ENCODE measurements around the gene HLA-DPA1. TPM values are rescaled to one million over a fixed set of nuclear protein-coding genes. Genes with fewer than 3 reads are reported as not detected.
A peak's percentile ranks its signal among the peaks of the same experiment; 100 is the strongest.

HLA-DPA1 gene
- total and polyA plus RNA-seq, 4 donors, result 18.6 to 203 (median 98.3) TPM

DNA sequence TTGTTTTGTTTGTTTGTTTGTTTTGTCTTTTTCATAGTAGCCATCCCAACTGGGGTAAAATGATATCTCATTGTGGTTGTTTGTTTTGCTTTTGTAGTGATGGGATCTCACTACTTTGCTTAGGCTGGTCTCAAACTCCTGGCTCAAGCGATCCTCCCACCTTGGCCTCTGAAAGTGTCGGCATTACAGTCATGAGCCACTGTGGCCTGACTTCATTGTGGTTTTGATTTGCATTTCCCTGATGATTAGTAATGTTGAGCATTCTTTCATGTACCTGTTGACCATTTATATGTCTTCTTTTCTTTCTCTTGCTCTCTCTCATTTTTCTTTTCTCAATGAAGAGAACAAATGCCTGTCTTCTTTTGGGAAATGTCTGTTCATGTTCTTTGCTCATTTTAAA, 33.3 kb downstream of the HLA-DPA1 start:
- DNase-seq (no peak), ATAC-seq (ENCODE audit: low FRiP score) (no peak)
- Histone ChIP-seq H3K4me1 (ENCODE audit: control insufficient read depth in 1 of 2, insufficient read depth in 2 of 2, low read length in 2 of 2) (no peaks in the 10 kb centered on the region), H3K27me3 (ENCODE audit: control insufficient read depth in 1 of 2, insufficient read depth in 2 of 2, low read length in 1 of 2) (no peaks in the 10 kb centered on the region), H3K9me3 (ENCODE audit: control insufficient read depth, low read length) (peaks cover 1% of the 10 kb centered on the region), H3K4me3 (ENCODE audit: low read length in 2 of 2) (no peak overlapping the region), H3K36me3 (ENCODE audit: control insufficient read depth in 1 of 2, insufficient read depth in 2 of 2, low read length in 1 of 2) (no peaks in the 10 kb centered on the region), H3K27ac (ENCODE audit: low read depth in 1 of 2, low read length in 2 of 2) (no peak overlapping the region)
- intact Hi-C loops (cut with DNase I), result no loop called here
- 91 to 95% methylated on average over 2 of the region's 2 CpGs for WGBS, 2 donors

DNA sequence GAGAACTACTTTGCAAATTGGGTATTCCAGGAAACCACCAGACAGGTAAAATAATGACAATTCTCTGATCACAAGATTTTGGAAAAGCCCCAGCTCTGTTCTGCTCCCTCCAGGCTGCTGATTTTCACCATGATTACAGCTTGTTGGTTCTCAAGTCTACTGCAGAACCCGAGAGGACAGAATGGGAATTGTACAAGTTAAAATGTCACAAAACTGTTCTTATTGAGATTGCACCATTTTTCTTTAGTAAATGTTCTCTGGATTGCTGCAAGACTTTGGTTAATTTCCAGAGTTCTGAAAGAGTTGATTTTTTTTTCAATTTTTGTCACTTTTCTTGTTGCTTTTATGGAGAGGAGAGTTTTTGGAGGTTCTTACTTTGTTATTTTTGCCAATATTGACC, 36.9 kb downstream of the HLA-DPA1 start:
- DNase-seq (no peak), ATAC-seq (ENCODE audit: low FRiP score) (no peak)
- H3K27ac ChIP-seq (ENCODE audit: low read depth in 1 of 2, low read length in 2 of 2), result no peak overlapping the region
- no peak overlapping the region for H3K4me3 ChIP-seq (ENCODE audit: low read length in 2 of 2)
- H3K36me3 ChIP-seq (ENCODE audit: control insufficient read depth in 1 of 2, insufficient read depth in 2 of 2, low read length in 1 of 2), result no peaks in the 10 kb centered on the region
- WGBS, 2 donors, result 48 to 61% methylated on average over 1 of the region's 1 CpG
- H3K27me3 ChIP-seq (ENCODE audit: control insufficient read depth in 1 of 2, insufficient read depth in 2 of 2, low read length in 1 of 2), result no peaks in the 10 kb centered on the region
- no peaks in the 10 kb centered on the region for H3K4me1 ChIP-seq (ENCODE audit: control insufficient read depth in 1 of 2, insufficient read depth in 2 of 2, low read length in 2 of 2)
- peaks cover 1% of the 10 kb centered on the region for H3K9me3 ChIP-seq (ENCODE audit: control insufficient read depth, low read length)
- intact Hi-C loops (cut with DNase I), result no loop called here

DNA sequence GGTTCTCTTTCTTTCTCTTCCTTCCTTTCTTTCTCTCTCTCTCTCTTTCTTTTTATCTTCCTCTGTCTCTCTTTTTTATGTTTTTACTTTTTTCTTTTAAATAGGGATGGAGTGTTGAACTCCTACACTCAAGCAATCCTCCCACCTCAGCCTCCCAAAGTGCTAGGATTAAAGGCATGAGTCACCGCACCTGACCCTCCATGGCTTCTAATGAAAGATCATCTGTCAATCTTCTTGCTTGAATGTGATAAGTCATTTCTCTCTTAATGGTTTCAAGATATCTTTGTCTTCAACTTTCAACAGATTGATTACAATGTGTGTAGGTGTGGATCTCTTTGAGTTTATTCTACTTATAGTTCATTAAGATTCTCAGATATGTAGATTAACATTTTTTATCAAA, 38.9 kb downstream of the HLA-DPA1 start:
- 92 to 93% methylated on average over 1 of the region's 1 CpG for WGBS, 2 donors
- Histone ChIP-seq H3K27ac (ENCODE audit: low read depth in 1 of 2, low read length in 2 of 2) (no peak overlapping the region), H3K4me3 (ENCODE audit: low read length in 2 of 2) (no peak overlapping the region), H3K4me1 (ENCODE audit: control insufficient read depth in 1 of 2, insufficient read depth in 2 of 2, low read length in 2 of 2) (no peaks in the 10 kb centered on the region), H3K27me3 (ENCODE audit: control insufficient read depth in 1 of 2, insufficient read depth in 2 of 2, low read length in 1 of 2) (no peaks in the 10 kb centered on the region), H3K36me3 (ENCODE audit: control insufficient read depth in 1 of 2, insufficient read depth in 2 of 2, low read length in 1 of 2) (no peaks in the 10 kb centered on the region), H3K9me3 (ENCODE audit: control insufficient read depth, low read length) (peaks cover 1% of the 10 kb centered on the region)
- intact Hi-C loops (cut with DNase I), result no loop called here
- DNase-seq (no peak), ATAC-seq (ENCODE audit: low FRiP score) (no peak)

DNA sequence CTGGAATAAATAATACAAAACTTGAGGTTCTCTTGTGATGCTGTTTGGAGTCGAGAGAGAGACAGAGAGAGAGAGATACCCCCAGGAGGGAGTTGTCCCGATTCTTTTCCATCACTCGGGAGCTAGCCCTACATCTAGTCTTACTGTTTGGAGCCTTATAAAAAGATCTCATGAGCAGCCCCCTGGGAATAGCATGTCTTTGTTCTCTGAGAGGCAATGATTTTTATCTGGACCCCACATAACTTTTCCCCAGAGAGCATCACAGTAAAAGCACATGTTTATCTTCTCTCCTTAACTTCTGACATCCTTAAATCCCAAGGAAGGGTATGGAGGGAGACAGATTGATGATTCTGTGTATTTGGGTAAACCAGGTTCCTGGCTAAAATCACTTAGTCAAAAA, 43.2 kb downstream of the HLA-DPA1 start:
- WGBS, 2 donors, result 39 to 74% methylated on average over 3 of the region's 3 CpGs
- no peaks in the 10 kb centered on the region for H3K36me3 ChIP-seq (ENCODE audit: control insufficient read depth in 1 of 2, insufficient read depth in 2 of 2, low read length in 1 of 2)
- DNase-seq (no peak), ATAC-seq (ENCODE audit: low FRiP score) (no peak)
- H3K4me3 ChIP-seq (ENCODE audit: low read length in 2 of 2), result no peak overlapping the region
- no peaks in the 10 kb centered on the region for H3K9me3 ChIP-seq (ENCODE audit: control insufficient read depth, low read length)
- H3K4me1 ChIP-seq (ENCODE audit: control insufficient read depth in 1 of 2, insufficient read depth in 2 of 2, low read length in 2 of 2), result no peaks in the 10 kb centered on the region
- H3K27ac ChIP-seq (ENCODE audit: low read depth in 1 of 2, low read length in 2 of 2), result no peak overlapping the region
- H3K27me3 ChIP-seq (ENCODE audit: control insufficient read depth in 1 of 2, insufficient read depth in 2 of 2, low read length in 1 of 2), result no peaks in the 10 kb centered on the region
- intact Hi-C loops (cut with DNase I), result no loop called here

DNA sequence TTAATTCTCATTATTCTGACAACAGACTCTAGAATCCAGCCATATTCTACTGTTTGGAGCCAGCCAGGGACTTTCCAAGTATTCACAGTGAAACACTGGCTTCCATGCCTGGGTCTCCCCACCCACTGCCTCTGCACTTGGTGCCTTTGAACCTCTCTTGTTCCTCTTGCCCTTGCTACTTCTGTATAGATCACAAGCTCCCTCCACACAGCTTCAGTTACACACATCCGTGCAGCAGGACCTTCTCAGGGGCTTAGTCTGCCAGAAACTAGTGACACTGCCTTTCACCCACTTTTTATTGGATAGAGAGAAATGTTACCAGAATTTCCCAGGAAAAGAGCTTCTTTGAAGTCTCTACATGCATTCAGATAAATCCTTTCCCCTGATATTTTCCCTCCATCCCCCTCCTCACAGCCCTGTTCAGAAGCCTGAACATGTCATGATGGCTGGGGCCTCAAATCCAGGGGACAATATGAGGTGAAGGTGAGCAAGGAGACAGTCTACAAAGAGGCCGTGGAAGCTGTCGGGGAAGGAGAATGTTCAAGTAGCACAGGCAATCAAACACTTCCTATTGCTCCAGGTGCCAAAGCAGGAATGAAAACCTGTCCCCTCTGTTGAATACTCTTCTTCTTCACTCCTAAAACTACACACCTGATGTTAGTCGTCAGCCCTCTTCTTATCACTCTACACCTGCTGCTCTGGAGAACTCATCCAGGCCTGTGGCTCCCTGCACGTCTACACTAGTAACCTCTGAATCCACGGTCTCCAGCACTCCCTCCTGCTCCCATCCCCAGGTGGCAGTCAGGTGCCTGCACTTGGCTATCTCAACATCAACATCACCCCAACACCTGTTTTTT, 43.9 kb downstream of the HLA-DPA1 start:
- Histone ChIP-seq H3K4me3 (ENCODE audit: low read length in 2 of 2) (no peak overlapping the region), H3K27me3 (ENCODE audit: control insufficient read depth in 1 of 2, insufficient read depth in 2 of 2, low read length in 1 of 2) (no peaks in the 10 kb centered on the region), H3K36me3 (ENCODE audit: control insufficient read depth in 1 of 2, insufficient read depth in 2 of 2, low read length in 1 of 2) (no peaks in the 10 kb centered on the region), H3K27ac (ENCODE audit: low read depth in 1 of 2, low read length in 2 of 2) (no peak overlapping the region), H3K4me1 (ENCODE audit: control insufficient read depth in 1 of 2, insufficient read depth in 2 of 2, low read length in 2 of 2) (no peaks in the 10 kb centered on the region), H3K9me3 (ENCODE audit: control insufficient read depth, low read length) (no peaks in the 10 kb centered on the region)
- 57 to 61% methylated on average over 6 of the region's 6 CpGs for WGBS, 2 donors
- DNase-seq (peak in 1 of 2 donors; percentile 70), ATAC-seq (ENCODE audit: low FRiP score) (peak; percentile 76)
- intact Hi-C loops (cut with DNase I), result no loop called here

DNA sequence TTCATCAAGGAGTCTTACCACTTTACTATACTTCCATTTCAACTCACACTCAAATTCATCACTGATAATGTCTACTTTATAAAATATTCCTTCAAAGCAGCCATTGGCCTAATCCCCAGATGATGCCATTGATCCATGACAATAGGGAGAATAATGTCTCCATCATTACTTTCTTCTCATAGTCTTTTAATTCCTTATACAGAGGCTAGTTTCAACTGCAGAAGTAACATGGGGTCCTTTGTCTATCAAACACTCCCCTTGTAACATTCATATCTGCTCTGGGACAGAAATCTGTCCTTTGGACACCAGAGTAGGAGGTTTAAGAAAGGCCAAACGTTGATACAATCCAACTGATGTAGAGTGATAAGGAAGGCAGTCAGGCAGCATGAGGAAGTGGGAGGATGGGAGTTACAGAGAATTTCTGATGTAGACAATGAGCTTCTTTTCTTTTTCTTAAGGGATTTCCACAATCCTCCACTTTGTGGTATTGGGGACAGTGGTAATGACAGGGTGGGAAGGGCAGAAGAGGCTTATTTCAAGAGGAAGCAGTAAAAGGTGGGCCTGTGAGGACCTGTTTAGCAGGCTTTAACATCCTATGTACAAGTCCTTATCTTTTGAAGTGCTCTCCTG, 45.1 kb downstream of the HLA-DPA1 start:
- intact Hi-C loops (cut with DNase I), result no loop called here
- no peak for ATAC-seq (ENCODE audit: low FRiP score)

DNA sequence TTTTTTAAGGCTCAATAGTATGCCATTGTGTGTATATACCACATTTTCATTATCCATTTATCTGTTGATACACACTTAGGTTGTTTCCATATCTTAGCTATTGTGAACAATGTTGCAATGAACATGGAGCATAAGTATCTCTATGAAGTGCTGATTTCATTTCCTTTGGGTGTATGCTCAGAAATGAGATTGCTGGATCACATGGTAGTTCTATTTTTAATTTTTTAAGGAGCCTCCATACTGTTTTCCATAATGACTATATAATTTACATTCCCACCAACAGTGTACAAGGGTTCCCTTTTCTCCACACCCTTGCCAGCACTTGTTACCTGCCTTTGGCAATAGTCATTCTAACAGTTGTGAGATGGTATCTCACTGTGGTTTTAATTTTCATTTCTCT, 48.9 kb downstream of the HLA-DPA1 start:
- H3K27ac ChIP-seq (ENCODE audit: low read depth in 1 of 2, low read length in 2 of 2), result no peak overlapping the region
- intact Hi-C loops (cut with DNase I), result no loop called here
- no peak overlapping the region for H3K4me3 ChIP-seq (ENCODE audit: low read length in 2 of 2)
- H3K4me1 ChIP-seq (ENCODE audit: control insufficient read depth in 1 of 2, insufficient read depth in 2 of 2, low read length in 2 of 2), result no peaks in the 10 kb centered on the region
- H3K27me3 ChIP-seq (ENCODE audit: control insufficient read depth in 1 of 2, insufficient read depth in 2 of 2, low read length in 1 of 2), result no peaks in the 10 kb centered on the region
- no peaks in the 10 kb centered on the region for H3K36me3 ChIP-seq (ENCODE audit: control insufficient read depth in 1 of 2, insufficient read depth in 2 of 2, low read length in 1 of 2)
- H3K9me3 ChIP-seq (ENCODE audit: control insufficient read depth, low read length), result no peaks in the 10 kb centered on the region
- ATAC-seq (ENCODE audit: low FRiP score) (no peak), DNase-seq (no peak)

More for the DNA sequence above, 45.1 kb downstream of the HLA-DPA1 start:
- Histone ChIP-seq H3K4me3 (ENCODE audit: low read length in 2 of 2) (no peak overlapping the region), H3K9me3 (ENCODE audit: control insufficient read depth, low read length) (no peaks in the 10 kb centered on the region), H3K27me3 (ENCODE audit: control insufficient read depth in 1 of 2, insufficient read depth in 2 of 2, low read length in 1 of 2) (no peaks in the 10 kb centered on the region), H3K4me1 (ENCODE audit: control insufficient read depth in 1 of 2, insufficient read depth in 2 of 2, low read length in 2 of 2) (no peaks in the 10 kb centered on the region), H3K36me3 (ENCODE audit: control insufficient read depth in 1 of 2, insufficient read depth in 2 of 2, low read length in 1 of 2) (no peaks in the 10 kb centered on the region), H3K27ac (ENCODE audit: low read depth in 1 of 2, low read length in 2 of 2) (no peak overlapping the region)
- WGBS, 2 donors, result 16 to 27% methylated on average over 1 of the region's 1 CpG
- DNase-seq, result no peak

DNA sequence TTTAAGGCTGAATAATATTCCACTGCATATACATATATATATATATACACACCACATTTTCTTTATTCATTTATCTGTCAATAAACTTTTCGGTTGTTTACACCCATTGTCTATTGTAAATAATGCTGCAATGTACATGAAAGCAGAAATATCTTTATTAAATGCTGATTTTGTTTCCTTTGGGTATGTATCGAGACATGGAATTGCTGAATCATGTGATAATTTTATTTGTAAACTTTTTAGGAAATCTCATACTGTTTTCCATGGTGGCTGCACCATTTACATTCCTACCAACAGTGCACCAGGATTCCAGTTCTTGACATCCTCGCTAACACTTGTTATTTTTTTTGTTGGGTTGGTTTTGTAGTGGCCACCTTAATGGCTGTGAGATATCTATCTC, 49.9 kb downstream of the HLA-DPA1 start:
- Histone ChIP-seq H3K36me3 (ENCODE audit: control insufficient read depth in 1 of 2, insufficient read depth in 2 of 2, low read length in 1 of 2) (no peaks in the 10 kb centered on the region), H3K9me3 (ENCODE audit: control insufficient read depth, low read length) (no peaks in the 10 kb centered on the region), H3K27me3 (ENCODE audit: control insufficient read depth in 1 of 2, insufficient read depth in 2 of 2, low read length in 1 of 2) (no peaks in the 10 kb centered on the region), H3K27ac (ENCODE audit: low read depth in 1 of 2, low read length in 2 of 2) (no peak overlapping the region), H3K4me3 (ENCODE audit: low read length in 2 of 2) (no peak overlapping the region), H3K4me1 (ENCODE audit: control insufficient read depth in 1 of 2, insufficient read depth in 2 of 2, low read length in 2 of 2) (no peaks in the 10 kb centered on the region)
- no peak for ATAC-seq (ENCODE audit: low FRiP score)
- WGBS, 2 donors, result 54 to 60% methylated on average over 3 of the region's 3 CpGs
- intact Hi-C loops (cut with DNase I), result no loop called here
- no peak for DNase-seq

DNA sequence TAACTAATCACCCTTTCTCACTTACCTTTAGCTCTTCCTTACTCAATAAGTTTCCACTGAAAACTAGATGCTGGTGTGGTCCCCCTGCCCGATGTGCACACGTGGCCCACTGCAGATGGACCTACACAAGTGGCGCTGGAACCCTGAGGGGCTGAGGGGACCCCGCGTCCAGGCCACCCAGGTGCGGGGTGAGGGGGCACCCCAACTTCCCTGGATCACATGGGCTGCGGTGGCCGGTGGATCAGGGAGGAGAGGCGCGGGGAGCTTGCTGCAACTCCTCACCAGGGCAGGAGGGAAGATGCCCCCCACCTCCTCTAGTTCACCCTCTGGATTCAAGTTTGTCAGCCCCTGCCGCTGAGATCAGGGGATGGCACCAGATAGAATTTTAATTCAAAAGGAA, 51.5 kb downstream of the HLA-DPA1 start:
- DNase-seq (no peak), ATAC-seq (ENCODE audit: low FRiP score) (no peak)
- H3K27me3 ChIP-seq (ENCODE audit: control insufficient read depth in 1 of 2, insufficient read depth in 2 of 2, low read length in 1 of 2), result no peaks in the 10 kb centered on the region
- intact Hi-C loops (cut with DNase I), result no loop called here
- H3K4me3 ChIP-seq (ENCODE audit: low read length in 2 of 2), result no peak overlapping the region
- 88 to 96% methylated on average over 10 to 11 of the region's 11 CpGs for WGBS, 2 donors
- no peaks in the 10 kb centered on the region for H3K9me3 ChIP-seq (ENCODE audit: control insufficient read depth, low read length)
- no peak overlapping the region for H3K27ac ChIP-seq (ENCODE audit: low read depth in 1 of 2, low read length in 2 of 2)
- no peaks in the 10 kb centered on the region for H3K4me1 ChIP-seq (ENCODE audit: control insufficient read depth in 1 of 2, insufficient read depth in 2 of 2, low read length in 2 of 2)
- H3K36me3 ChIP-seq (ENCODE audit: control insufficient read depth in 1 of 2, insufficient read depth in 2 of 2, low read length in 1 of 2), result no peaks in the 10 kb centered on the region

Data from aorta (tissue), 5 donors.